MCF 10A (cell line): ENCODE results near the gene TRIM7. TPM values are rescaled to one million over a fixed set of nuclear protein-coding genes. Genes with fewer than 3 reads are reported as not detected.

Experiments
- BruUV-seq: library from RNA; stranded (reverse); fragments of 400-500 nt; replicated peaks from 2 replicates; lab custom pipeline; 2021; lab: Mats Ljungman, UMichigan
- CTCF ChIA-PET: fragments of 300-600 bp; sonication (Branson Sonifier 250); formaldehyde crosslinking; extraction: SDS; loops from one replicate; lab custom pipeline; 2021; ENCODE audit warnings: antibody characterized with exemption, inconsistent platforms; lab: Yijun Ruan, JAX
- POLR2A ChIA-PET: fragments of 300-600, 350-650 bp; sonication (Branson Sonifier 250); formaldehyde crosslinking; extraction: SDS; loops from one replicate; lab custom pipeline; 2020; ENCODE audit warnings: antibody characterized with exemption, inconsistent platforms; lab: Yijun Ruan, JAX
- DNase-seq: peaks from one replicate; pipeline ENCODE4 v3.0.0-alpha.2; 2018; ENCODE audit not compliant: unreplicated experiment
- H3K27ac Mint-ChIP-seq: one replicate; pipeline ENCODE4 v1.8.0; 2022; ENCODE audit warnings: mild to moderate bottlenecking, low read depth, mixed read lengths; ENCODE audit not compliant: unreplicated experiment
- H3K27me3 Mint-ChIP-seq: one replicate; pipeline ENCODE4 v1.8.0; 2022; ENCODE audit warnings: mixed read lengths; ENCODE audit not compliant: insufficient read depth, unreplicated experiment
- H3K36me3 Mint-ChIP-seq: one replicate; pipeline ENCODE4 v1.8.0; 2022; ENCODE audit warnings: mild to moderate bottlenecking, moderate library complexity, mixed read lengths; ENCODE audit not compliant: insufficient read depth, unreplicated experiment
- H3K4me1 Mint-ChIP-seq: one replicate; pipeline ENCODE4 v1.8.0; 2022; ENCODE audit warnings: mixed read lengths; ENCODE audit not compliant: insufficient read depth, unreplicated experiment
- H3K4me3 Mint-ChIP-seq: one replicate; pipeline ENCODE4 v1.8.0; 2022; ENCODE audit warnings: mild to moderate bottlenecking, moderate library complexity, mixed read lengths; ENCODE audit not compliant: unreplicated experiment
- H3K9me3 Mint-ChIP-seq: one replicate; pipeline ENCODE4 v1.8.0; 2022; ENCODE audit warnings: mixed read lengths; ENCODE audit not compliant: unreplicated experiment
- intact Hi-C: fragments of 100-400 bp; cut with micrococcal nuclease; formaldehyde crosslinking; loops from 2 replicates; pipeline ENCODE4 v1.14.1; 2022
- total RNA-seq: library from RNA; stranded (reverse); gene quantifications from 2 replicates; pipeline ENCODE4 v1.2.3, GENCODE V29; 2022
- TF ChIP-seq, protein P1 (sequence below): fragments of 200-600 bp; IDR thresholded peaks from one replicate; pipeline ENCODE4 v1.8.0; 2022; ENCODE audit warnings: antibody characterized with exemption, mild to moderate bottlenecking; ENCODE audit not compliant: unreplicated experiment

Gene TRIM7
- total RNA-seq, 1 experiment from 2014 or later: 26.3 TPM

DNA sequence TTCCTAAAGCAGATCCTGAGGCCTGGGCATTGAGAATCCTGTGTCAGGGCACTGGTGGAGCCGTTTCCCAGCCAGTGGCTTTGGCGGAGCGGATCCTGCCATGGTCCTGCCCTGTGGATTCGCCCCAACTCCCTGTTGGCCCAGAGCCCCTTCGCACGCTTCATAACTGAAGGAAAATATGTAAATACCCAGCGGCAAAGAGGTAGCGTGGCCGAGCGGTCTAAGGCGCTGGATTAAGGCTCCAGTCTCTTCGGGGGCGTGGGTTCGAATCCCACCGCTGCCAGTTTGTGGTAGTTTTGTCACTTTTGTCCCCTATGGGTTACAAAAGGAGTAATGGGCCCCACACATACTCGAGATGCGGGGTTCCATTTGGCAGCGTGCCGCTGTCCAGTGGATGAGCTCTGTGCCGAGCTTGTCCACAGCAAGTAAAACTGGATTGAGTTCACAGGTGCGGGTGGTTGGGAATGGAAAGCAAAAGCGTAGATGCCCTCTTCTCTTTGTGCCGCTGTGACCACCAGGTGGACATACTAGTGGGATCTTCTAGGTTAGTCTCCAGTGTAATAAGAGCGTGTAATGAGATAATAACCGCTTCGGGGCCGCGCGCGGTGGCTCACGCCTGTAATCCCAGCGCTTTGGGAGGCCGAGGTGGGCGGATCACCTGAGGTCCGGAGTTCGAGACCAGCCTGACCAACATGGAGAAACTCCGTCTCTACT is 17.3 kb downstream of the TRIM7 start:
- Mint-ChIP-seq H3K9me3 (no peaks in the 10 kb centered on the region), H3K27me3 (no peaks in the 10 kb centered on the region), H3K27ac (peak overlapping the region; percentile 93), H3K4me1 (peaks cover 7% of the 10 kb centered on the region), H3K36me3 (peaks cover 38% of the 10 kb centered on the region), H3K4me3 (peak overlapping the region; percentile 96)
- BruUV-seq: TSS peak; percentile 63
- ChIA-PET CTCF (interaction anchor here (0.6 to 7.4 kb wide), 6 partner anchors 9 to 817 kb away, joined by 3 to 67 read pairs (median 4); partner anchors contain the start of gene TRIM7), POLR2A (interaction anchor here (0.8 to 8.8 kb wide), 17 partner anchors 15 to 388 kb away, joined by 3 to 432 read pairs (median 11); partner anchors contain the start of genes RACK1, TRIM41, TRIM52 and TRIM7)
- TF ChIP-seq, protein P1, sequence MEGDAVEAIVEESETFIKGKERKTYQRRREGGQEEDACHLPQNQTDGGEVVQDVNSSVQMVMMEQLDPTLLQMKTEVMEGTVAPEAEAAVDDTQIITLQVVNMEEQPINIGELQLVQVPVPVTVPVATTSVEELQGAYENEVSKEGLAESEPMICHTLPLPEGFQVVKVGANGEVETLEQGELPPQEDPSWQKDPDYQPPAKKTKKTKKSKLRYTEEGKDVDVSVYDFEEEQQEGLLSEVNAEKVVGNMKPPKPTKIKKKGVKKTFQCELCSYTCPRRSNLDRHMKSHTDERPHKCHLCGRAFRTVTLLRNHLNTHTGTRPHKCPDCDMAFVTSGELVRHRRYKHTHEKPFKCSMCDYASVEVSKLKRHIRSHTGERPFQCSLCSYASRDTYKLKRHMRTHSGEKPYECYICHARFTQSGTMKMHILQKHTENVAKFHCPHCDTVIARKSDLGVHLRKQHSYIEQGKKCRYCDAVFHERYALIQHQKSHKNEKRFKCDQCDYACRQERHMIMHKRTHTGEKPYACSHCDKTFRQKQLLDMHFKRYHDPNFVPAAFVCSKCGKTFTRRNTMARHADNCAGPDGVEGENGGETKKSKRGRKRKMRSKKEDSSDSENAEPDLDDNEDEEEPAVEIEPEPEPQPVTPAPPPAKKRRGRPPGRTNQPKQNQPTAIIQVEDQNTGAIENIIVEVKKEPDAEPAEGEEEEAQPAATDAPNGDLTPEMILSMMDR: peak; percentile 40
- intact Hi-C loops: loop anchor here (1.0 to 10.0 kb wide), 6 partner anchors 15 to 403 kb away; partner anchors contain the start of genes MGAT1, TRIM52 and ZFP62
- peak; percentile 92 for DNase-seq

DNA sequence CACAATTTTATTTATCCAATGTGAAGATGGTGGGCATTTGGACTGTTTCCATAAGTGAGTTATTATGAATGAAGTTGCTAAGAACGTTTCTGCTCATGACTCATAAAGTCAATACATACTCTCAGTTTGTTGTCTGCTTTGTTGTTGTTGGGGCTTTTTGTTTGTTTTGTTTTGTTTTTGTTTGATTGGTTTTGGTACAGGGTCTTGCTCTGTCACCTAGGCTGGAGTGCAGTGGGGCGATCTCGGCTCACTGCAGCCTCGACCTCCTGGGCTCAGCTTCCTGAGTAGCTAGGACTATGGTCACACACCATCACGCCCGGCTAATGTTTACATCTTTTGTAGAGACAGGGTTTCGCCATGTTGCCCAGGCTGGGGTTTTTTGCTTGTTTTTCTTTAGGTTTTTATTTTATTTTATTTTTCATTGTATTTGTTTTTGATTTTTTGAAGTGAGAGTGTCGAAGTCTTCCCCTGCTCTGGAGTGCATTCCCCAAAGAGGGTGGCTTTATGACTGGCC is 18.0 kb downstream of the TRIM7 start:
- Mint-ChIP-seq H3K27ac (peak overlapping the region; percentile 93), H3K9me3 (no peaks in the 10 kb centered on the region), H3K36me3 (peaks cover 38% of the 10 kb centered on the region), H3K27me3 (no peaks in the 10 kb centered on the region), H3K4me3 (peak overlapping the region; percentile 96), H3K4me1 (peaks cover 8% of the 10 kb centered on the region)
- ChIA-PET POLR2A (interaction anchor here (0.8 to 8.8 kb wide), 12 partner anchors 14 to 387 kb away, joined by 3 to 432 read pairs (median 12); partner anchors contain the start of genes RACK1, TRIM41, TRIM7 and ZFP62), CTCF (interaction anchor here (0.9 to 7.4 kb wide), 3 partner anchors 14 to 387 kb away, joined by 3 to 67 read pairs (median 10); partner anchors contain the start of gene TRIM7)
- no TSS peak for BruUV-seq
- intact Hi-C loops: loop anchor here (5.0 to 10.0 kb wide), 2 partner anchors 322 to 385 kb away; partner anchors contain the start of genes MGAT1 and ZFP62
- TF ChIP-seq, protein P1: no peak
- DNase-seq: peak; percentile 37

DNA sequence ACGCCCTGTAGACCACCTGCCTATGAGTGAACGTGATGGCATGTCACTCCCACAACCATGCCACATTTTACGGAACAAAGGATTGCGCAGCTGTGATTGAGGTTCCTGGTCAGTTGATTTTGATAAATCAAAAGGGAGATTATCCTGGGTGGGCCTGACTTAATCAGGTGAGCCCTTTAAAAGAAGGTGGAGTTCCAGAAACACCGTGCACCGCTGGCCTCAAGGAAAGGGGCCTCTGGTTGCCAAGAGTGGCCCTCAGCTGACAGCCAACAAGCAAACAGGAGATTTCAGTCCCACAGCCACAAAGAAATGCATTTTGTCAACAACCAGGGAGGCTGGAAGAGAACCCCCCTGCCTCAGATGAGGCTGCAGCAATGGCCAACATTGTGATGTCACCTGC is 19.0 kb downstream of the TRIM7 start:
- intact Hi-C loops: loop anchor here (5.0 to 10.0 kb wide), 2 partner anchors 321 to 384 kb away; partner anchors contain the start of genes MGAT1 and ZFP62
- no peak overlapping the region for H3K27ac Mint-ChIP-seq
- no peaks in the 10 kb centered on the region for H3K9me3 Mint-ChIP-seq
- no peak for DNase-seq
- H3K4me3 Mint-ChIP-seq: no peak overlapping the region
- peaks cover 12% of the 10 kb centered on the region for H3K4me1 Mint-ChIP-seq
- H3K36me3 Mint-ChIP-seq: peaks cover 28% of the 10 kb centered on the region
- ChIA-PET POLR2A (interaction anchor here (2.0 to 8.8 kb wide), 7 partner anchors 18 to 317 kb away, joined by 9 to 432 read pairs (median 21); partner anchors contain the start of genes RACK1, TRIM41, TRIM52 and TRIM7), CTCF (interaction anchor here (0.5 to 2.1 kb wide), 4 partner anchors 27 to 402 kb away, joined by 4 to 8 read pairs (median 6); no protein-coding TSS in a partner anchor)
- TF ChIP-seq, protein P1: no peak
- H3K27me3 Mint-ChIP-seq: no peaks in the 10 kb centered on the region
- no TSS peak for BruUV-seq
